ENCODE results near the gene SLC23A2.

DNA sequence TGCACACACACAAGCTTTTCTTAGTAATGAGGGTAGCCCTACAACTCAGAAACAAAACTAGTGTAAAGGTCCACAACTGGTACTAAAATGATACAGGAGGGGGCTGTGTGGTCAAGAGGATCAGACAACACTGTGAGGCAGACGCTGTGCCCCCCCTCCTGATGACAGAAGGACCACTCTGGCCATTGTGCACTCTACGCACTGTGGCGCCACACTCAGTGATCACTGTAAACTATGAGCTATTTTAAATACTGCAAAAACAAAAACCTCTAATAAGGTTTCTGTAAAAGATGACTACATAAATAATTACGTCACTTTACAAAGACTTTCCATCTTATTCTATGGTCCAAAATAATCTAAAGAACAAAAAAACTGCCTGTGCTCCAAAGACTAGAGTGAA, 96.1 kb downstream of the SLC23A2 start:
- TF ChIP-seq POLR2A (IDR thresholded peaks at IDR 0.05) (no peak), POLR2AphosphoS5 (IDR thresholded peaks at IDR 0.05) (no peak), EP300 (IDR thresholded peaks at IDR 0.05) (no peak)
- TF ChIP-seq, protein P1, sequence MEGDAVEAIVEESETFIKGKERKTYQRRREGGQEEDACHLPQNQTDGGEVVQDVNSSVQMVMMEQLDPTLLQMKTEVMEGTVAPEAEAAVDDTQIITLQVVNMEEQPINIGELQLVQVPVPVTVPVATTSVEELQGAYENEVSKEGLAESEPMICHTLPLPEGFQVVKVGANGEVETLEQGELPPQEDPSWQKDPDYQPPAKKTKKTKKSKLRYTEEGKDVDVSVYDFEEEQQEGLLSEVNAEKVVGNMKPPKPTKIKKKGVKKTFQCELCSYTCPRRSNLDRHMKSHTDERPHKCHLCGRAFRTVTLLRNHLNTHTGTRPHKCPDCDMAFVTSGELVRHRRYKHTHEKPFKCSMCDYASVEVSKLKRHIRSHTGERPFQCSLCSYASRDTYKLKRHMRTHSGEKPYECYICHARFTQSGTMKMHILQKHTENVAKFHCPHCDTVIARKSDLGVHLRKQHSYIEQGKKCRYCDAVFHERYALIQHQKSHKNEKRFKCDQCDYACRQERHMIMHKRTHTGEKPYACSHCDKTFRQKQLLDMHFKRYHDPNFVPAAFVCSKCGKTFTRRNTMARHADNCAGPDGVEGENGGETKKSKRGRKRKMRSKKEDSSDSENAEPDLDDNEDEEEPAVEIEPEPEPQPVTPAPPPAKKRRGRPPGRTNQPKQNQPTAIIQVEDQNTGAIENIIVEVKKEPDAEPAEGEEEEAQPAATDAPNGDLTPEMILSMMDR (IDR thresholded peaks at IDR 0.05) = no peak

Data from stomach (tissue), 4 donors.